Endothelial cell of umbilical vein (primary cell): Measurements from ENCODE around the gene MEF2C. TPM values are rescaled to one million over a fixed set of nuclear protein-coding genes. Genes with fewer than 3 reads are reported as not detected.

Experiments used
- BruUV-seq: library from RNA; stranded (reverse); fragments of 400-500 nt; replicated peaks from 2 replicates; lab custom pipeline; 2021; lab: Mats Ljungman, UMichigan
- CTCF ChIA-PET: fragments of 300-600, 350-600 bp; sonication (Branson Sonifier 250); formaldehyde crosslinking; loops from one replicate; lab custom pipeline; 2021; ENCODE audit warnings: antibody characterized with exemption, inconsistent platforms; lab: Charles Lee
- POLR2A ChIA-PET: fragments of 300-600, 350-600 bp; sonication (Branson Sonifier 250); formaldehyde crosslinking; loops from one replicate; lab custom pipeline; 2021; ENCODE audit warnings: antibody characterized with exemption, inconsistent platforms; lab: Charles Lee
- DNase-seq: peaks from one replicate; pipeline ENCODE4 v3.0.0-alpha.2; 2011; ENCODE audit warnings: low read depth, low spot score
- FAIRE-seq: peaks from 2 replicates; lab custom pipeline; 2011; peaks lifted over from hg19 to GRCh38; lab: Jason Lieb, UNC
- H2AFZ ChIP-seq: 2 replicates; pipeline ENCODE4 v1.6.0; 2012; ENCODE audit warnings: low read depth, low read length, control low read depth, inconsistent platforms
- H3K27ac ChIP-seq: 2 replicates; pipeline ENCODE4 v1.5.1; 2011; ENCODE audit warnings: low read depth, mild to moderate bottlenecking, control low read depth, low read length, moderate library complexity; ENCODE audit not compliant: insufficient read depth
- H3K27me3 ChIP-seq, 2 experiments: 2 replicates each; pipeline versions ENCODE4 v1.6.0 to v1.6.1; 2011; ENCODE audit warnings: low read length in 2 of 2, mixed read lengths in 1 of 2; ENCODE audit not compliant: control insufficient read depth in 2 of 2, insufficient read depth in 2 of 2
- H3K36me3 ChIP-seq, 2 experiments: 2 replicates in 1 of 2; 3 replicates in 1 of 2; pipeline ENCODE4 v1.5.1; 2011; ENCODE audit warnings: low read length in 2 of 2, mild to moderate bottlenecking in 1 of 2, moderate library complexity in 1 of 2; ENCODE audit not compliant: control insufficient read depth in 2 of 2, insufficient read depth in 2 of 2; ENCODE audit errors: extremely low read depth in 1 of 2
- H3K4me1 ChIP-seq: 3 replicates; pipeline ENCODE4 v1.5.1; 2011; ENCODE audit warnings: mild to moderate bottlenecking, low read length; ENCODE audit not compliant: control insufficient read depth, insufficient read depth; ENCODE audit errors: extremely low read depth
- H3K4me2 ChIP-seq: 2 replicates; pipeline ENCODE4 v1.6.1; 2011; ENCODE audit warnings: low read length, control low read depth, mixed read lengths; ENCODE audit not compliant: insufficient read depth
- H3K4me3 ChIP-seq, 3 experiments: fragments of 200-600 bp in 1 of 3; sonication (generic), shearing (Covaris generic) in 1 of 3; replicated peaks in 1 of 3; 2 replicates each; pipeline ENCODE4 v1.5.1; 2011 to 2016; ENCODE audit warnings: control low read depth in 3 of 3, low read length in 3 of 3, mild to moderate bottlenecking in 2 of 3, inconsistent platforms in 1 of 3, low read depth in 1 of 3, moderate library complexity in 1 of 3; ENCODE audit not compliant: insufficient read depth in 1 of 3
- H3K79me2 ChIP-seq: 2 replicates; pipeline ENCODE4 v1.6.0; 2012; ENCODE audit warnings: low read length, inconsistent platforms; ENCODE audit not compliant: control insufficient read depth, insufficient read depth
- H3K9ac ChIP-seq: replicated peaks from 2 replicates; pipeline ENCODE3; 2011; ENCODE audit warnings: low read length, control low read depth; ENCODE audit not compliant: insufficient read depth; ENCODE audit errors: extremely low read depth
- H3K9me1 ChIP-seq: replicated peaks from 3 replicates; pipeline ENCODE4 v1.6.0; 2011; ENCODE audit warnings: mild to moderate bottlenecking, low read length; ENCODE audit not compliant: control insufficient read depth, insufficient read depth; ENCODE audit errors: extremely low read depth
- H3K9me3 ChIP-seq: replicated peaks from 2 replicates; pipeline ENCODE4 v1.5.1; 2012; ENCODE audit warnings: low read length, inconsistent platforms; ENCODE audit not compliant: control insufficient read depth, insufficient read depth
- H4K20me1 ChIP-seq: replicated peaks from 2 replicates; pipeline ENCODE3; 2011; ENCODE audit warnings: mild to moderate bottlenecking, low read length; ENCODE audit not compliant: control insufficient read depth, insufficient read depth; ENCODE audit errors: extremely low read depth
- CTCF ChIP-seq, 2 donors: IDR thresholded peaks; 1 replicate in 1 of 2; 2 replicates in 1 of 2; pipeline ENCODE4 v1.5.1; 2011; ENCODE audit warnings: low read length in 2 of 2, mild to moderate bottlenecking in 2 of 2, moderate library complexity in 2 of 2, control low read depth in 1 of 2, inconsistent platforms in 1 of 2, low read depth in 1 of 2; ENCODE audit not compliant: insufficient read depth in 1 of 2; ENCODE audit errors: extremely low read depth in 1 of 2
- EZH2 ChIP-seq: IDR thresholded peaks from 2 replicates; pipeline ENCODE4 v1.6.1; 2012; ENCODE audit warnings: borderline replicate concordance, low read depth, mild to moderate bottlenecking, moderate library complexity, low read length, inconsistent platforms; ENCODE audit not compliant: severe bottlenecking
- FOS ChIP-seq: IDR thresholded peaks from 2 replicates; pipeline ENCODE4 v1.6.1; 2011; ENCODE audit warnings: mild to moderate bottlenecking, low read length, moderate library complexity, borderline replicate concordance; ENCODE audit not compliant: insufficient read depth
- GATA2 ChIP-seq: IDR thresholded peaks from 2 replicates; pipeline ENCODE4 v1.7.0; 2011; ENCODE audit warnings: low read depth, mild to moderate bottlenecking, moderate library complexity, mixed read lengths, low read length; ENCODE audit not compliant: insufficient read length, insufficient read depth
- JUN ChIP-seq: IDR thresholded peaks from 2 replicates; pipeline ENCODE4 v1.6.1; 2011; ENCODE audit warnings: borderline replicate concordance, low read depth; ENCODE audit not compliant: insufficient read length, insufficient read depth
- MYC ChIP-seq: IDR thresholded peaks from one replicate; pipeline ENCODE4 v1.6.1; 2011; ENCODE audit warnings: mild to moderate bottlenecking, low read depth, low read length
- POLR2A ChIP-seq: IDR thresholded peaks from 2 replicates; pipeline ENCODE4 v1.6.1; 2012; ENCODE audit warnings: low read depth, mild to moderate bottlenecking, control low read depth, low read length
- POLR2AphosphoS5 ChIP-seq: IDR thresholded peaks from 2 replicates; pipeline ENCODE4 v1.6.1; 2012; ENCODE audit warnings: low read depth, mild to moderate bottlenecking, control low read depth, low read length, moderate library complexity; ENCODE audit not compliant: insufficient read depth
- dilution Hi-C: fragments of 300-500 bp; cut with MboI; formaldehyde crosslinking; loops from one replicate; pipeline ENCODE4 v1.15.0; 2019; ENCODE audit warnings: low sequenced_read_pairs; ENCODE audit not compliant: extremely low pct_ligation_motif_present
- intact Hi-C: fragments of 100-400 bp; cut with micrococcal nuclease; formaldehyde crosslinking; loops from one replicate; pipeline ENCODE4 v1.10.0; 2022
- polyA plus RNA-seq, 4 experiments: library from polyadenylated mRNA; depleted of rRNA in 3 of 4; stranded (reverse) in 3 of 4; unstranded in 1 of 4; fragments of >200 nt; gene quantifications; 2 replicates each; pipeline versions ENCODE4 v1.2.1 to v1.2.3, GENCODE V29; 2011 to 2012; ENCODE audit warnings: missing spikeins in 1 of 4
- total RNA-seq: library from RNA; stranded (reverse); gene quantifications from 2 replicates; pipeline ENCODE4 v1.2.3, GENCODE V29; 2021
- TF ChIP-seq, protein P1 (sequence below): IDR thresholded peaks from 2 replicates; pipeline ENCODE4 v1.6.1; 2011; ENCODE audit not compliant: insufficient read depth, insufficient read length

MEF2C gene
- total and polyA plus RNA-seq, 2 donors (not counting 3 experiments of a cell fraction or from before 2014, with no cell fraction given), result 21.2 to 67.7 TPM

DNA sequence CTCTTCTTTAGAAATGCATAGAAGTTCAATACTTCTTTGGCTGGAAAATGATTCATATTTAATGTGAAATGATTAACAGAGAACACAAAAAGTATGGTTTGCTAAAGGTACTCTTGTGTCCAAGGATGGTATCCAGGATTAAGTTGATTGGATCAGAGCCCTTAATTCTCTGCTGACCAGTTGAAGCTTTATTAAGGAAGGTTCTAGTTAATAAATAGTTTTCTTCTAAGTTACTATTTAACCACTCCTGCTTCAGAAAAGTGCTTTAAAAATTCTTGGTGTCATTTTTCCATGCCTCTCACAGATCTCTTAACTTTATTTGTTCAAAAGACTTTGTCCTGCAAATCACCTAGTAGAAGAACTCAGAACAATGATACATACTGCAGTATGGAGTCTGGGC, 134.3 kb downstream of the MEF2C start:
- Histone ChIP-seq H3K9ac (no peak overlapping the region), H3K27me3 (no peaks in the 10 kb centered on the region), H3K4me3 (no peak overlapping the region), H3K9me3 (no peaks in the 10 kb centered on the region), H3K79me2 (no peaks in the 10 kb centered on the region), H3K9me1 (no peaks in the 10 kb centered on the region), H3K27ac (no peak overlapping the region), H4K20me1 (no peaks in the 10 kb centered on the region), H3K4me1 (peaks cover 5% of the 10 kb centered on the region), H2AFZ (no peak overlapping the region), H3K36me3 (peaks cover 3 to 4% of the 10 kb centered on the region in 2 experiments), H3K4me2 (no peak overlapping the region)
- no peak for DNase-seq
- intact Hi-C loops (no loop called here), dilution Hi-C loops (no loop called here)
- no peak for FAIRE-seq
- CTCF ChIA-PET, result interaction anchor here (1.0 kb wide), 1 partner anchor 17 kb away, joined by 3 read pairs; no protein-coding TSS in a partner anchor
- POLR2A ChIA-PET, result no interaction called here
- BruUV-seq, result no TSS peak
- TF ChIP-seq POLR2A (no peak), MYC (no peak)

GRCh38 chr5:88746438-88746882, 136.5 kb downstream of the MEF2C start:
- Histone ChIP-seq H3K9ac (no peak overlapping the region), H3K27ac (no peak overlapping the region), H2AFZ (no peak overlapping the region), H3K79me2 (no peaks in the 10 kb centered on the region), H3K9me3 (no peaks in the 10 kb centered on the region), H3K4me3 (no peak overlapping the region), H3K9me1 (no peaks in the 10 kb centered on the region), H4K20me1 (no peaks in the 10 kb centered on the region), H3K4me1 (peaks cover 13% of the 10 kb centered on the region), H3K4me2 (no peak overlapping the region), H3K36me3 (peaks cover 0 to 4% of the 10 kb centered on the region in 2 experiments), H3K27me3 (no peaks in the 10 kb centered on the region)
- ChIA-PET POLR2A (interaction anchor here (0.7 kb wide), 1 partner anchor 1520 kb away, joined by 6 read pairs; no protein-coding TSS in a partner anchor), CTCF (interaction anchor here (0.7 to 1.6 kb wide), 3 partner anchors 19 to 137 kb away, joined by 3 to 6 read pairs (median 5); partner anchors contain the start of gene MEF2C)
- dilution Hi-C loops, result no loop called here
- BruUV-seq, result no TSS peak
- TF ChIP-seq FOS (no peak), POLR2AphosphoS5 (no peak), POLR2A (no peak), MYC (no peak), CTCF (IDR thresholded peaks at IDR 0.05; ENCODE audit: extremely low read depth in 1 of 2, insufficient read depth in 1 of 2, low read depth in 1 of 2, low read length in 2 of 2) (no peak), JUN (no peak), EZH2 (no peak), GATA2 (no peak)
- TF ChIP-seq, protein P1, sequence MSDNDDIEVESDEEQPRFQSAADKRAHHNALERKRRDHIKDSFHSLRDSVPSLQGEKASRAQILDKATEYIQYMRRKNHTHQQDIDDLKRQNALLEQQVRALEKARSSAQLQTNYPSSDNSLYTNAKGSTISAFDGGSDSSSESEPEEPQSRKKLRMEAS, result no peak
- DNase-seq (no peak), FAIRE-seq (no peak)
- intact Hi-C loops, result no loop called here
